Measurements from ENCODE around the gene SHC4. TPM values are rescaled to one million over a fixed set of nuclear protein-coding genes. Genes with fewer than 3 reads are reported as not detected.
A peak's percentile ranks its signal among the peaks of the same experiment; 100 is the strongest.

Gene SHC4
- total RNA-seq, 2 donors from 2014 or later: 0.34 to 1.4 TPM

- Mint-ChIP-seq H3K9me3 (no peaks in the 10 kb centered on the region), H3K36me3 (peaks cover 20 to 46% of the 10 kb centered on the region in 2 donors), H3K27ac (no peak overlapping the region)
- DNase-seq (ENCODE audit: low spot score in 2 of 2) (no peak), ATAC-seq (no peak)
Measured at GRCh38 chr15:48784756-48785155, 179.0 kb downstream of the SHC4 start.

GRCh38 chr15:48782911-48783310 lies 180.8 kb downstream of the SHC4 start:
- Mint-ChIP-seq H3K9me3 (no peaks in the 10 kb centered on the region), H3K36me3 (peaks cover 15 to 41% of the 10 kb centered on the region in 2 donors), H3K27ac (no peak overlapping the region)
- DNase-seq (ENCODE audit: low spot score in 2 of 2): no peak
- ATAC-seq: no peak

DNA sequence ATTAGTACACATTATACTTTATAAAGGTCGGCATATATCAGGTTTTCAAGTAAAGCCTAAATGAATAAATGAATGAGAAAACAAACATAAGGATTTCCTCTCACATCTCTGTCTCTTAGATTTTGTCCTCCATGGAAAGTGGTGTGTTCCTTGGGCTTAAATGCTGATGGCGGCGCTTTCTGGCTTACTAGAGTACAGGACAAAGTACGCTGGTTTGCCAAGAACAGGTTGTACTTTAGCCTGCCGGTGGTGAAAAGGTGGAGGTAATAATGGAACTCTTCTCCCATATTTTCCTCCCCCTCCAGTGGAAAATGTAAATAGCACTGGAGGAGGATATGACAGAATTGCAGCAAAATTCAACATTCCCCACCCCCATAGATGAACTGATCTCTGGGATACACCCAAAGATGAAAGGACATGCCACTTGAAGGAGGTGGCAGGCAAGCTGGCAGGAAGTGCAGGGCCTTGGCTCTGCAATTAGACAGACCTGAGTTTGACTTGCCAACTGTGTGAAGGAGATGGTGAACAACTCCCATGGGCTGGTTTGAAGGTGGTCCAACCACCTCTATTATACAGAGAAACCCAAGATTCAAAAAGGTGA lies 182.1 kb downstream of the SHC4 start:
- DNase-seq (ENCODE audit: low spot score in 2 of 2) (no peak), ATAC-seq (no peak)
- H3K36me3 Mint-ChIP-seq: peaks cover 15 to 37% of the 10 kb centered on the region in 2 donors
- H3K27ac Mint-ChIP-seq: no peak overlapping the region
- no peaks in the 10 kb centered on the region for H3K9me3 Mint-ChIP-seq

- Mint-ChIP-seq H3K27ac (no peak overlapping the region), H3K36me3 (peaks cover 15 to 36% of the 10 kb centered on the region in 2 donors)
- DNase-seq (ENCODE audit: low spot score in 2 of 2): no peak
Measured at GRCh38 chr15:48781017-48781416, 182.7 kb downstream of the SHC4 start.

DNA sequence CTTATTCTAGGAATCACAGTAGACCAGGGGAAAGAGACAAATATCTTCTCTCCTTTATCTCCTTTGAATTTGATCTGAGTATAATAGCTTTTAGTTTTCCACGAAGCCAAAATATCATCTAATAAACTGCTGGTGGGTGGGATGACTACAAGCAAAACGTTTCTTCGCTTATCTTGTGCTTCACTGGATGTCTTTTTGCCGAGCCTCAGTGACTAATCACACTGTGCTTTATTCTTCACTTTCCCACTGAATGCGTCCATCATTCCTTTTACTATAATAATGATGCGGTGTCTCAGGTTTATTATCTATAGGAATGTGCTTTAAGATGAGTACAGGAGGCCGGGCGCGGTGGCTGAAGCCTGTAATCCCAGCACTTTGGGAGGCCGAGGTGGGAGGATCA lies 185.4 kb downstream of the SHC4 start:
- DNase-seq (ENCODE audit: low spot score in 2 of 2) (no peak), ATAC-seq (no peak)
- H3K36me3 Mint-ChIP-seq: peaks cover 26 to 33% of the 10 kb centered on the region in 2 donors
- H3K27ac Mint-ChIP-seq: no peak overlapping the region
- peaks cover 4 to 5% of the 10 kb centered on the region in 2 donors for H3K9me3 Mint-ChIP-seq

More at GRCh38 chr15:48781017-48781416, 182.7 kb downstream of the SHC4 start:
- no peaks in the 10 kb centered on the region for H3K9me3 Mint-ChIP-seq
- ATAC-seq: no peak

DNA sequence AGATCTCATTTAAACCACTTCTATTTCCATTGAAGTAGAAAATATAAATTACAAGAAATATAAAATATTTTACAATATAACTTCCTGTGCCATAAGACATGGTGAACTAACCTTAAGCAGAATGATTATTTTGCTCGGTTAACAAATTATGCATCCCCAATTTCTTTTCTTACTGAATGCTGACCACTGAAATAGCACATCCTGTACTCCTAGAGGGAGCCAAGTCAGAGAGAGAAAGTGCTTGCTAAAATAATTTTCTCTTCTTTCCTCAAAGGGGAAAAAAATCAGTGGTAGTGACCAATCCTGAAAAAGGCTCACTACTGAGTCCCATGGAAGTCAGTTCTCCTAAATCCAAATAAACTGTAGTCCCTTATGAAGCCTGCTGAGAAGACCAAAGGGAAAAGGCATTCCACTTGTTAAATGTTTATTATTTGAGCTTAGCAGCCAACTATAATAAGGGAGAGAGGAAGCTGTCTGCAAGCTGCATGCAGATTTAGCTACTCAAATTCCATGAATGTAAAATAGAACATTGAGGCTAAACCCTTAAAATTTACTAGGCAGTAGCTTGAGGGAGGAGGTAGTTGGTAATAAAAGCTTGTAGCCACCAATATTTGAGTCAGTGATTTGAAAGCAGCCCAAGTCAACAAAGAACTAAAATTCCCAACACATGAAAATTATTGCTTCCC lies 185.9 kb downstream of the SHC4 start:
- DNase-seq (ENCODE audit: low spot score in 2 of 2) (no peak), ATAC-seq (no peak)
- H3K27ac Mint-ChIP-seq: no peak overlapping the region
- peaks cover 4 to 5% of the 10 kb centered on the region in 2 donors for H3K9me3 Mint-ChIP-seq
- H3K36me3 Mint-ChIP-seq: peaks cover 30 to 39% of the 10 kb centered on the region in 2 donors

- DNase-seq (ENCODE audit: low spot score in 2 of 2) (no peak), ATAC-seq (no peak)
- no peak overlapping the region for H3K27ac Mint-ChIP-seq
- H3K9me3 Mint-ChIP-seq: peaks cover 4 to 5% of the 10 kb centered on the region in 2 donors
- peaks cover 24 to 36% of the 10 kb centered on the region in 2 donors for H3K36me3 Mint-ChIP-seq
Measured at GRCh38 chr15:48775546-48775945, 188.2 kb downstream of the SHC4 start.

DNA sequence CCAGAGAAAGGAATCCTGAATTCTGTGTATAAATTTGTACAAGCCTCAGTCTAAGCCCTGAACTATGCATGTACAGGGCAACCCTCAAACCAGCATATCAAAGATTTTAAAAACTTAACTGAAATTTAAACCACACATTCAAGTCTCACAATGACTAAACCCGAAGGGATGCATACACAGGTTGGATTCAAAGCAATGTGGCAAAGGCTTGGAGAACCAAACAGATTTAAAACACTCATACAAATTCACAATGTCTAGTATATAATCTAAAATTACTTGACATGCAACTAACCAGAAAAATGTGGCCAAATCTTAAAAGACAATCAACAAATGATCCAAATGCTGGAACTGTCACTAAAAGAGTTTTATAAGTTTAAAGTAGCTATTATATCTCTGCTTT lies 189.2 kb downstream of the SHC4 start:
- Mint-ChIP-seq H3K36me3 (peaks cover 31 to 39% of the 10 kb centered on the region in 2 donors), H3K27ac (peak overlapping the region in 1 of 2 donors; percentile 9), H3K9me3 (peaks cover 4 to 5% of the 10 kb centered on the region in 2 donors)
- peak in 1 of 2 donors; percentile 44 for ATAC-seq
- DNase-seq (ENCODE audit: low spot score in 2 of 2): no peak

Other genes starting within 250 kb of the SHC4 start
- gene CEP152, start 152.8 kb downstream of the SHC4 start, total RNA-seq: 10 to 100 TPM; 41.0 to 57.7 TPM
- gene EID1, start 85.8 kb downstream of the SHC4 start, total RNA-seq: 100 to 1,000 TPM in 1 of 2 donors, 10 to 100 TPM in 1; 41.0 to 104 TPM
- gene SECISBP2L, start 82.5 kb upstream of the SHC4 start, total RNA-seq: 10 to 100 TPM; 28.6 to 29.4 TPM
- 100 to 1,000 TPM in 1 of 2 donors, 10 to 100 TPM in 1; 80.9 to 103 TPM for gene COPS2, start 191.7 kb upstream of the SHC4 start, total RNA-seq
- 10 to 100 TPM; 25.4 to 28.7 TPM for gene GALK2, start 206.3 kb upstream of the SHC4 start, total RNA-seq